Hippocampal formation (tissue), 2 donors: ENCODE results near the gene ITGB5.
"Not testable (repeated sequence)": the region's sequence is repeated elsewhere in the genome, so short reads cannot be mapped to it uniquely, and the experiment has no call there.

Source experiments
- DNase-seq, 2 donors: peaks; one replicate each; lab custom pipeline; 2025; lab: John Stamatoyannopoulos, UW

The ITGB5 gene

GRCh38 chr3:124812291-124813265, 74.6 kb downstream of the ITGB5 start:
- peak in 1 of 2 donors; percentile 21 for DNase-seq

- no peak for DNase-seq
Measured at GRCh38 chr3:124811436-124811835, 75.7 kb downstream of the ITGB5 start.

GRCh38 chr3:124810970-124811369, 76.2 kb downstream of the ITGB5 start:
- no peak for DNase-seq

- DNase-seq: no peak
Measured at GRCh38 chr3:124809039-124809438, 78.1 kb downstream of the ITGB5 start.

GRCh38 chr3:124805671-124806070, 81.5 kb downstream of the ITGB5 start:
- DNase-seq: no peak

GRCh38 chr3:124804875-124805274, 82.3 kb downstream of the ITGB5 start:
- DNase-seq: no peak

DNA sequence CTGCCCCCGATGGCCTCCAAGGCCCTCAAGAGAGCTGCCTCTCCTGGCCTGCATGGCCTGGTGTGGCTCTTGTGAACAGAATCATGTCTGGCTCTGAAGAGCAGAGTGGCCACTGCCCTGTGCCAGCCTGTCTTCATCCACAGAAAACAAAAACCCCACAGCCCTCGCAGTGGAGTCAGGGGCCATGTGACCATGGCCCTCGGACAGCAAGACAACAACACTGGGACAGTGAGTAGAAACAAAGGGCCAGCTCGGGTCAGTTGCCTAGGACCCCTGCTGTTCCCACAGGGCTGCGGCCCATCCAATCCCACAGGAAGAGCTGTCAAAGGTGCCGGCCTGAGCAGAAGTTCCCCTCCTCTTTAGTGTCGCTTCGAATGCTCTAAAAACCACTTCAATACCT, 84.5 kb downstream of the ITGB5 start:
- DNase-seq: peak; percentile 48 to 67

DNA sequence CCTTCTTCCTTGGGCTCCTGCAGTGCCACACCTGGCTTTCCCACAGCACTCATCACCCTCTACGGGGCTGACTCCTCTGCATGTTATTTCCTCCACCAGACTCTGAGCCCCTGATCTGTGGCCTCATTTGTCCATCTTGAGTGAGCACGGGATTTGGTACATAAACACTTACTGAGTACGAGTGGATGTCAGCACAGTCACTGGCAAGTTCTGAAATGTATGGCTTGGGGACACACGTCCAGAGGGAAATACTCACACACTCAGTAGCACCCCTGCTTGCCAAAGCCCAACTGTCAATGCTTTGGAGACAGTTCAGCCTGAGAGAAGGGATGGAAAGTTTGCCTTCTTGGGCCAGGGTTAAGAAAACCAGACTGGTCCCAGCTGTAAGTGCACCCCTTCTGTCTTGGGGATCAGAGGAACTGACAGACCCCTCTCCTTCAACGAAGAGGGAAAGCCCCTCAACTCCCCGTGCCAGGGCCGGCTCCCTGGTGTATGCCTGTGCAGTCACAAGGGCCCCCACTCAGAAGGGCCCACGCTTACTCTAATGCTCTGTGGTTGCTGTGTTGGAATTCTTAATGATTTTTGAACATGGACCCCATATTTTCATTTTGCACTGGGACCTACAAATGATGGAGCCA, 85.0 kb downstream of the ITGB5 start:
- no peak for DNase-seq

DNA sequence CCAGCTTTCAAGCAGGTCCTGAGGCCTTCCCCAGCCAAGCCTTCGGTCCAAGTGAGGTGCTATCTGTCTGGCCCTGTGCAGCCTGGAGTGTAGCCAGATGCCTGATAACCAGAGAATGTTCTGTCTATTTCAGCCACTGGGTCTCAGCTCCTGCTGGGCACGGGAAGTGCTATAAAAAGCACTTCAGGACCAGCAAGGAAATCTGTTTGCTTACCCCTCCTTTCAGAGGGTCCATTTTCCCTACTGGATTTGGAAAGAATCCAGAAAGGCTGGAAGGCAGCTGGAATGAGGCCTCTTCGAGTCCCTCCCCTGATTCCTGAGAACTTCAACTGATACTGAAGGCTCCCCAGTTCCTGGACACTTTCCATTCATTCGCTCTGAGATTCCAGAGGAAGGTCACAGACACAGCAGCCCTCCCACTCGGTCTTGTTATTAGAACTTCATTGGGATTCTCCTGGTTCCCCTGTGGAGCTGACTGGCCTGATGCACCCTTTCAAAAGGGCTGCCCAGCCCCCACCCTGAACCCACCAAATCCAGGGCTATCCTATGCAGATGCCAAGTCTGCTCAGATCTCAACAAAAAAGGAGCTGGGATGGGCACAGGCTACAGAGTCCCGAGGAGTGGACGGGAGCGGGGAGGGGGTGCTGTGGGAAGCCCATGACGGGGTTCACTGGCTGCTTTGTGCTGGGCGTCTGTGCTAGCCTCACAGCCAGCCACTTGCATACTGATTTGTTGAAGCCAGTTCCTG, 86.5 kb downstream of the ITGB5 start:
- no peak for DNase-seq

DNA sequence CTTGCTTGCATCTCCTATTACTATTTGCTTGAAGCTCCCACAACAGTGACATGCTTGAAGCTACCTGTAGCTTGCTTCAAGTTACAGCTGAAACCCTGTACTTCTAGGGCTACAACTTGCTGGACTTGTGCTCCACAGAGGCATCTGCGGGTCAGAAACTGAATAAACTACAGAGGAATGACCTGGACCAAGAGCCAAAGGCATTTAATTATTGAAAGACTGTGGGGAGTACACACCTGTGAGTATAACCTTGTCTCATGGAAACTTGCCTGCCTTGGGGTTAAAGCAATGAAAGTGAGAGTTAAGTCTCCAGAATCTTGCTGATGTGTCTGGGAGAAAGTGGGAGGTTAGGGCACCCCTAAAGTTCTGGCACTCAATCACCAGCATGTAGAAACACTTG, 87.1 kb downstream of the ITGB5 start:
- DNase-seq: no peak

- no peak for DNase-seq
Measured at GRCh38 chr3:124799676-124800075, 87.5 kb downstream of the ITGB5 start.

GRCh38 chr3:124797426-124797945, 89.7 kb downstream of the ITGB5 start:
- DNase-seq: no peak

- no peak for DNase-seq
Measured at GRCh38 chr3:124796477-124796876, 90.7 kb downstream of the ITGB5 start.

GRCh38 chr3:124793054-124793739, 94.0 kb downstream of the ITGB5 start:
- DNase-seq: no peak

DNA sequence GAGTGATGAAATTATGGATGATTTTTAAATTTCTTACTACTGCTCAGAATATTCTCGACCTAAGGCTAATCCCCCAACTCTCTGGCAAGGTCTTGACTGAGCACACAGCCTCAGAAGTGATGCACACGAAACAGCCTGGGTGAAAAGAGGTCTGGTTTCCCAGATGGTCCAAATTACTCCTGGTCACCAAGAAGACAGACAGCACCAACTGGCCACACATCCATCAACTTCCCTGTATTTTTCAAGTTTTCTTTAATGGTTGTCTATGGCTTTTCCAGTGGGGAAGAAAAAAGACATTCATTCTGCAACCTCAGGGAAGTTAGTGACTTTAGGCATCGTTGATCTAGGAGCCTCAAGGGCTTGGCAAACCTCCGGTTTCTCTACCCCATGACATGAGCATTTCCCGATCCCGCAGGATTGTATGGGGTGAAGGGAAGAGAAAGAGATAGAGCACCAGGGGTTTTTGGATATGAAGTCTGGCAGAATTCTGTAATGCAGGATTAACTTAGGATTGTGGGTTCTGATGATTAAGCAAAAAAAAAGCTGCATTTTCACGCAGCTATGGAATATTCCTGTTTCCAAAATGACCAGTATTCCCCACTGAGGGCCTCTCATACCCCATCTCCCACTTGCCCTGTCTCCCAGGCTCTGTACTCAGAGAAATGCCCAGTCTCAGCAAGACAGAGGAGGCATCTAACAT, 94.7 kb downstream of the ITGB5 start:
- no peak for DNase-seq

- DNase-seq: no peak
Measured at GRCh38 chr3:124791639-124792151, 95.5 kb downstream of the ITGB5 start.

DNA sequence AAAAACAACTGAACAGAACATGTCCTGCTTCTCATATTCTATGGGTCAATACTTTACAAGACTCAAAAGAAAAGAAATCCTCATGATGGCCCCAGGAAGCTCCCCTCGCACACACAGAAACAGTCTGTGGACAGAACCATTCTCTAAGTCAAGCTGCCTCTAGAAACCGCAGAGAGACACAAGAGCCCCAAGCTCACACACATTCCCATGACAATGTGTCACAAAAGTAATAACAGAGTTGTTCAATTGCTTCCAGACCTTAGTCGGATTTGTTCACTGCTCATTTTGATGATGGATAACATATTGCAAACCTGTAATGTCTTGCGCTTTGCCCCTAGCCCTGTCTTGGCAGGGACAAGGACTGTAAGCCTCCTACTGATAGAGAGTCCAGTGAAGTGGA, 96.0 kb downstream of the ITGB5 start:
- DNase-seq: no peak

- DNase-seq: not testable (repeated sequence)
Measured at GRCh38 chr3:124789103-124789502, 98.1 kb downstream of the ITGB5 start.

GRCh38 chr3:124788254-124788745, 98.9 kb downstream of the ITGB5 start:
- DNase-seq: no peak

- DNase-seq: peak in 1 of 2 donors; percentile 38
Measured at GRCh38 chr3:124787476-124788195, 99.5 kb downstream of the ITGB5 start.
